PFSK-1 (cell line): Measurements from ENCODE around the gene ANKRD12.

Source experiments
- POLR2AphosphoS5 ChIP-seq: IDR thresholded peaks from 2 replicates; pipeline ENCODE4 v1.6.1; 2012; ENCODE audit warnings: low read depth, mild to moderate bottlenecking, control low read depth, low read length, moderate library complexity
- SIN3A ChIP-seq: IDR thresholded peaks from 2 replicates; pipeline ENCODE4 v1.6.1; 2012; ENCODE audit warnings: mild to moderate bottlenecking, low read length, moderate library complexity, borderline replicate concordance; ENCODE audit not compliant: insufficient read depth
- TAF1 ChIP-seq: IDR thresholded peaks from 2 replicates; pipeline ENCODE4 v1.6.1; 2012; ENCODE audit warnings: low read length, control low read depth, borderline replicate concordance; ENCODE audit not compliant: insufficient read depth
- TF ChIP-seq, protein P1 (sequence below), 2 experiments: IDR thresholded peaks; 2 replicates each; pipeline versions ENCODE4 v1.6.1 to v1.8.0; 2011 to 2012; ENCODE audit warnings: low read depth in 2 of 2, low read length in 2 of 2, control low read depth in 1 of 2, inconsistent platforms in 1 of 2, mild to moderate bottlenecking in 1 of 2, moderate library complexity in 1 of 2; ENCODE audit not compliant: insufficient read depth in 1 of 2

DNA sequence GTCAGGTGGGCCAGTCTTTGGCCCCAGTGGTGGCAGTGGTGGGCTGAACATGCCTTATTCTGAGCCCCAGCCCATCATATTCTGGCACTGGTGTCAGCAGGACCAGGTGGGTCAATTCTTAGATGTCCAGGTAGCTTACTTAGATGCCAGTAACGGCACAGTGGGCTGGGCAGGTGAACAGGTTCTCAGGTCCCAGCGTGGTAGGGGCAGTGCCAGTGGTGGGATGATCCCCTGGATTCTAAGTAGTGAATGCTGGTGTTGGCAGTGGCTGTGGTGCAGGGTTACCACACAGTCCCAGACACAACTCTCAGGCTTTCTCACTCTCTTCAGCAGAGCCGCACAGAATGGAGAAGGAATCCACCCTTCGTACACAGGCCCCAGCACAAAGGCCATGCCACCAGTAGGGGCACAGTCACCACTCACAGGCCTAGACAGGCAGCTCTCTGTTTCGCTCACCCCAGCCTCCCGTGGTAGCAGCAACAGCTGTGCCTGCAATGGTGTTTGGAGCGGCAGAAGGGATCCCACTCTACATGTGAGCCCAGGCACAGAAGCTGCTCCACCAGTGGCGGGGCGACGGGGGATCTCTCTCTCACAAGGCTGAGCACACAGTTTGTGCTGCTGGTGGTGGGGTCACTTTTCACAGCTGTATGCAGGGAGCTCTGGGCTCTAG lies 97.3 kb downstream of the ANKRD12 start:
- TF ChIP-seq SIN3A (no peak), POLR2AphosphoS5 (no peak), TAF1 (no peak)
- TF ChIP-seq, protein P1, sequence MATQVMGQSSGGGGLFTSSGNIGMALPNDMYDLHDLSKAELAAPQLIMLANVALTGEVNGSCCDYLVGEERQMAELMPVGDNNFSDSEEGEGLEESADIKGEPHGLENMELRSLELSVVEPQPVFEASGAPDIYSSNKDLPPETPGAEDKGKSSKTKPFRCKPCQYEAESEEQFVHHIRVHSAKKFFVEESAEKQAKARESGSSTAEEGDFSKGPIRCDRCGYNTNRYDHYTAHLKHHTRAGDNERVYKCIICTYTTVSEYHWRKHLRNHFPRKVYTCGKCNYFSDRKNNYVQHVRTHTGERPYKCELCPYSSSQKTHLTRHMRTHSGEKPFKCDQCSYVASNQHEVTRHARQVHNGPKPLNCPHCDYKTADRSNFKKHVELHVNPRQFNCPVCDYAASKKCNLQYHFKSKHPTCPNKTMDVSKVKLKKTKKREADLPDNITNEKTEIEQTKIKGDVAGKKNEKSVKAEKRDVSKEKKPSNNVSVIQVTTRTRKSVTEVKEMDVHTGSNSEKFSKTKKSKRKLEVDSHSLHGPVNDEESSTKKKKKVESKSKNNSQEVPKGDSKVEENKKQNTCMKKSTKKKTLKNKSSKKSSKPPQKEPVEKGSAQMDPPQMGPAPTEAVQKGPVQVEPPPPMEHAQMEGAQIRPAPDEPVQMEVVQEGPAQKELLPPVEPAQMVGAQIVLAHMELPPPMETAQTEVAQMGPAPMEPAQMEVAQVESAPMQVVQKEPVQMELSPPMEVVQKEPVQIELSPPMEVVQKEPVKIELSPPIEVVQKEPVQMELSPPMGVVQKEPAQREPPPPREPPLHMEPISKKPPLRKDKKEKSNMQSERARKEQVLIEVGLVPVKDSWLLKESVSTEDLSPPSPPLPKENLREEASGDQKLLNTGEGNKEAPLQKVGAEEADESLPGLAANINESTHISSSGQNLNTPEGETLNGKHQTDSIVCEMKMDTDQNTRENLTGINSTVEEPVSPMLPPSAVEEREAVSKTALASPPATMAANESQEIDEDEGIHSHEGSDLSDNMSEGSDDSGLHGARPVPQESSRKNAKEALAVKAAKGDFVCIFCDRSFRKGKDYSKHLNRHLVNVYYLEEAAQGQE (IDR thresholded peaks at IDR 0.05; ENCODE audit: insufficient read depth in 1 of 2, low read depth in 2 of 2, low read length in 2 of 2), result no peak
